ENCODE data around the gene IL32.

IL32 gene

GRCh38 chr16:3088925-3089716 lies 23.7 kb downstream of the IL32 start:
- H3K4me3 ChIP-seq (ENCODE audit: low read length in 2 of 2), result no peak overlapping the region
- H3K9ac ChIP-seq (ENCODE audit: low read depth in 1 of 2, low read length in 2 of 2), result no peak overlapping the region
- H3K9me3 ChIP-seq (ENCODE audit: control insufficient read depth in 2 of 2, low read length in 2 of 2), result no peaks in the 10 kb centered on the region
- no peaks in the 10 kb centered on the region for H3K36me3 ChIP-seq (ENCODE audit: control insufficient read depth in 2 of 2, insufficient read depth in 2 of 2, low read length in 2 of 2)
- H3K27ac ChIP-seq (ENCODE audit: low read depth in 2 of 2, low read length in 2 of 2), result no peak overlapping the region
- H3K4me1 ChIP-seq (ENCODE audit: control insufficient read depth in 2 of 2, insufficient read depth in 2 of 2, low read length in 2 of 2), result peaks cover 0 to 13% of the 10 kb centered on the region in 2 donors
- peaks cover 0 to 2% of the 10 kb centered on the region in 2 donors for H3K27me3 ChIP-seq (ENCODE audit: control insufficient read depth in 2 of 2, insufficient read depth in 2 of 2, low read length in 2 of 2)

- H3K36me3 ChIP-seq (ENCODE audit: control insufficient read depth in 2 of 2, insufficient read depth in 2 of 2, low read length in 2 of 2), result no peaks in the 10 kb centered on the region
- peaks cover 0 to 2% of the 10 kb centered on the region in 2 donors for H3K27me3 ChIP-seq (ENCODE audit: control insufficient read depth in 2 of 2, insufficient read depth in 2 of 2, low read length in 2 of 2)
- no peak overlapping the region for H3K9ac ChIP-seq (ENCODE audit: low read depth in 1 of 2, low read length in 2 of 2)
- peaks cover 0 to 13% of the 10 kb centered on the region in 2 donors for H3K4me1 ChIP-seq (ENCODE audit: control insufficient read depth in 2 of 2, insufficient read depth in 2 of 2, low read length in 2 of 2)
- no peak overlapping the region for H3K4me3 ChIP-seq (ENCODE audit: low read length in 2 of 2)
- H3K27ac ChIP-seq (ENCODE audit: low read depth in 2 of 2, low read length in 2 of 2), result no peak overlapping the region
- no peaks in the 10 kb centered on the region for H3K9me3 ChIP-seq (ENCODE audit: control insufficient read depth in 2 of 2, low read length in 2 of 2)
These were observed 24.5 kb downstream of the IL32 start for GRCh38 chr16:3089717-3090592.

- no peak overlapping the region for H3K9ac ChIP-seq (ENCODE audit: low read depth in 1 of 2, low read length in 2 of 2)
- peaks cover 0 to 10% of the 10 kb centered on the region in 2 donors for H3K4me1 ChIP-seq (ENCODE audit: control insufficient read depth in 2 of 2, insufficient read depth in 2 of 2, low read length in 2 of 2)
- no peaks in the 10 kb centered on the region for H3K36me3 ChIP-seq (ENCODE audit: control insufficient read depth in 2 of 2, insufficient read depth in 2 of 2, low read length in 2 of 2)
These were observed 26.1 kb downstream of the IL32 start for GRCh38 chr16:3091551-3091950.

GRCh38 chr16:3092501-3092941 lies 27.1 kb downstream of the IL32 start:
- no peaks in the 10 kb centered on the region for H3K36me3 ChIP-seq (ENCODE audit: control insufficient read depth in 2 of 2, insufficient read depth in 2 of 2, low read length in 2 of 2)
- H3K27ac ChIP-seq (ENCODE audit: low read depth in 2 of 2, low read length in 2 of 2), result no peak overlapping the region
- peaks cover 0 to 3% of the 10 kb centered on the region in 2 donors for H3K4me1 ChIP-seq (ENCODE audit: control insufficient read depth in 2 of 2, insufficient read depth in 2 of 2, low read length in 2 of 2)
- no peak overlapping the region for H3K4me3 ChIP-seq (ENCODE audit: low read length in 2 of 2)
- peaks cover 0 to 2% of the 10 kb centered on the region in 2 donors for H3K27me3 ChIP-seq (ENCODE audit: control insufficient read depth in 2 of 2, insufficient read depth in 2 of 2, low read length in 2 of 2)
- H3K9me3 ChIP-seq (ENCODE audit: control insufficient read depth in 2 of 2, low read length in 2 of 2), result no peaks in the 10 kb centered on the region
- H3K9ac ChIP-seq (ENCODE audit: low read depth in 1 of 2, low read length in 2 of 2), result no peak overlapping the region

More at GRCh38 chr16:3091551-3091950, 26.1 kb downstream of the IL32 start:
- peaks cover 0 to 2% of the 10 kb centered on the region in 2 donors for H3K27me3 ChIP-seq (ENCODE audit: control insufficient read depth in 2 of 2, insufficient read depth in 2 of 2, low read length in 2 of 2)
- H3K9me3 ChIP-seq (ENCODE audit: control insufficient read depth in 2 of 2, low read length in 2 of 2), result no peaks in the 10 kb centered on the region
- H3K4me3 ChIP-seq (ENCODE audit: low read length in 2 of 2), result no peak overlapping the region
- no peak overlapping the region for H3K27ac ChIP-seq (ENCODE audit: low read depth in 2 of 2, low read length in 2 of 2)

GRCh38 chr16:3094289-3095027 lies 29.0 kb downstream of the IL32 start:
- Histone ChIP-seq H3K4me3 (ENCODE audit: low read length in 2 of 2) (no peak overlapping the region), H3K27me3 (ENCODE audit: control insufficient read depth in 2 of 2, insufficient read depth in 2 of 2, low read length in 2 of 2) (peaks cover 0 to 2% of the 10 kb centered on the region in 2 donors), H3K9ac (ENCODE audit: low read depth in 1 of 2, low read length in 2 of 2) (no peak overlapping the region), H3K36me3 (ENCODE audit: control insufficient read depth in 2 of 2, insufficient read depth in 2 of 2, low read length in 2 of 2) (no peaks in the 10 kb centered on the region), H3K27ac (ENCODE audit: low read depth in 2 of 2, low read length in 2 of 2) (no peak overlapping the region), H3K9me3 (ENCODE audit: control insufficient read depth in 2 of 2, low read length in 2 of 2) (no peaks in the 10 kb centered on the region), H3K4me1 (ENCODE audit: control insufficient read depth in 2 of 2, insufficient read depth in 2 of 2, low read length in 2 of 2) (peaks cover 0 to under 1% of the 10 kb centered on the region in 2 donors)

- no peak overlapping the region for H3K4me3 ChIP-seq (ENCODE audit: low read length in 2 of 2)
- H3K27ac ChIP-seq (ENCODE audit: low read depth in 2 of 2, low read length in 2 of 2), result no peak overlapping the region
- H3K9ac ChIP-seq (ENCODE audit: low read depth in 1 of 2, low read length in 2 of 2), result no peak overlapping the region
- H3K27me3 ChIP-seq (ENCODE audit: control insufficient read depth in 2 of 2, insufficient read depth in 2 of 2, low read length in 2 of 2), result peaks cover 0 to 2% of the 10 kb centered on the region in 2 donors
- peaks cover 5 to 8% of the 10 kb centered on the region in 2 donors for H3K4me1 ChIP-seq (ENCODE audit: control insufficient read depth in 2 of 2, insufficient read depth in 2 of 2, low read length in 2 of 2)
- H3K9me3 ChIP-seq (ENCODE audit: control insufficient read depth in 2 of 2, low read length in 2 of 2), result no peaks in the 10 kb centered on the region
- H3K36me3 ChIP-seq (ENCODE audit: control insufficient read depth in 2 of 2, insufficient read depth in 2 of 2, low read length in 2 of 2), result no peaks in the 10 kb centered on the region
These were observed 30.4 kb downstream of the IL32 start for GRCh38 chr16:3095869-3096268.

GRCh38 chr16:3096362-3096761 lies 30.9 kb downstream of the IL32 start:
- Histone ChIP-seq H3K27ac (ENCODE audit: low read depth in 2 of 2, low read length in 2 of 2) (no peak overlapping the region), H3K9ac (ENCODE audit: low read depth in 1 of 2, low read length in 2 of 2) (no peak overlapping the region), H3K27me3 (ENCODE audit: control insufficient read depth in 2 of 2, insufficient read depth in 2 of 2, low read length in 2 of 2) (peaks cover 0 to 2% of the 10 kb centered on the region in 2 donors), H3K9me3 (ENCODE audit: control insufficient read depth in 2 of 2, low read length in 2 of 2) (no peaks in the 10 kb centered on the region), H3K36me3 (ENCODE audit: control insufficient read depth in 2 of 2, insufficient read depth in 2 of 2, low read length in 2 of 2) (no peaks in the 10 kb centered on the region), H3K4me1 (ENCODE audit: control insufficient read depth in 2 of 2, insufficient read depth in 2 of 2, low read length in 2 of 2) (peaks cover 5 to 12% of the 10 kb centered on the region in 2 donors), H3K4me3 (ENCODE audit: low read length in 2 of 2) (no peak overlapping the region)

- Histone ChIP-seq H3K27me3 (ENCODE audit: control insufficient read depth in 2 of 2, insufficient read depth in 2 of 2, low read length in 2 of 2) (no peaks in the 10 kb centered on the region), H3K36me3 (ENCODE audit: control insufficient read depth in 2 of 2, insufficient read depth in 2 of 2, low read length in 2 of 2) (no peaks in the 10 kb centered on the region), H3K9me3 (ENCODE audit: control insufficient read depth in 2 of 2, low read length in 2 of 2) (no peaks in the 10 kb centered on the region), H3K4me1 (ENCODE audit: control insufficient read depth in 2 of 2, insufficient read depth in 2 of 2, low read length in 2 of 2) (peaks cover 5 to 12% of the 10 kb centered on the region in 2 donors), H3K9ac (ENCODE audit: low read depth in 1 of 2, low read length in 2 of 2) (no peak overlapping the region), H3K4me3 (ENCODE audit: low read length in 2 of 2) (no peak overlapping the region), H3K27ac (ENCODE audit: low read depth in 2 of 2, low read length in 2 of 2) (no peak overlapping the region)
These were observed 31.8 kb downstream of the IL32 start for GRCh38 chr16:3097266-3097665.

GRCh38 chr16:3098459-3099394 lies 33.3 kb downstream of the IL32 start, which contains the start of gene ZSCAN10:
Gene ZSCAN10 (minus strand): TSS chr16:3099294. CDS start chr16:3092937, 6,357 bp downstream.
- Histone ChIP-seq H3K36me3 (ENCODE audit: control insufficient read depth in 2 of 2, insufficient read depth in 2 of 2, low read length in 2 of 2) (no peaks in the 10 kb centered on the region), H3K27ac (ENCODE audit: low read depth in 2 of 2, low read length in 2 of 2) (no peak within 1 kb of the TSS), H3K9ac (ENCODE audit: low read depth in 1 of 2, low read length in 2 of 2) (peak within 1 kb of the TSS; percentile 17 to 36), H3K4me3 (ENCODE audit: low read length in 2 of 2) (peak within 1 kb of the TSS; percentile 43 to 54), H3K4me1 (ENCODE audit: control insufficient read depth in 2 of 2, insufficient read depth in 2 of 2, low read length in 2 of 2) (peaks cover 5 to 12% of the 10 kb centered on the region in 2 donors), H3K9me3 (ENCODE audit: control insufficient read depth in 2 of 2, low read length in 2 of 2) (no peaks in the 10 kb centered on the region), H3K27me3 (ENCODE audit: control insufficient read depth in 2 of 2, insufficient read depth in 2 of 2, low read length in 2 of 2) (no peaks in the 10 kb centered on the region)
